Dendritic cell treated with granulocyte-macrophage colony-stimulating factor and Interleukin-4, amounts not matched to agents 40 ng/mL and 50 ng/mL, for 4 days (primary cell): ENCODE data around the gene SGCG.

Experiments
- H3K27ac Mint-ChIP-seq: one replicate; pipeline ENCODE4 v1.8.0; 2022; ENCODE audit warnings: mild to moderate bottlenecking, mixed read lengths
- H3K27me3 Mint-ChIP-seq: one replicate; pipeline ENCODE4 v1.8.0; 2022; ENCODE audit warnings: mild to moderate bottlenecking, mixed read lengths
- H3K36me3 Mint-ChIP-seq: one replicate; pipeline ENCODE4 v1.8.0; 2022; ENCODE audit warnings: low read depth, mixed read lengths
- H3K4me1 Mint-ChIP-seq: one replicate; pipeline ENCODE4 v1.8.0; 2022; ENCODE audit warnings: low read depth, mixed read lengths
- H3K4me3 Mint-ChIP-seq: one replicate; pipeline ENCODE4 v1.8.0; 2022; ENCODE audit warnings: mild to moderate bottlenecking, moderate library complexity, mixed read lengths
- H3K9me3 Mint-ChIP-seq: one replicate; pipeline ENCODE4 v1.8.0; 2022; ENCODE audit warnings: mixed read lengths
- intact Hi-C: fragments of 100-400 bp; cut with micrococcal nuclease; formaldehyde crosslinking; loops from one replicate; pipeline ENCODE4 v1.15.0; 2022

Gene SGCG

GRCh38 chr13:23367907-23368306 lies 187.1 kb downstream of the SGCG start:
- intact Hi-C loops, result no loop called here
- Mint-ChIP-seq H3K36me3 (peaks cover 77% of the 10 kb centered on the region), H3K27me3 (no peaks in the 10 kb centered on the region), H3K9me3 (no peaks in the 10 kb centered on the region), H3K4me3 (no peak overlapping the region), H3K4me1 (peaks cover 21% of the 10 kb centered on the region), H3K27ac (no peak overlapping the region)

- Mint-ChIP-seq H3K27ac (peak overlapping the region; percentile 58), H3K27me3 (peaks cover 2% of the 10 kb centered on the region), H3K36me3 (peaks cover 36% of the 10 kb centered on the region), H3K9me3 (no peaks in the 10 kb centered on the region), H3K4me3 (no peak overlapping the region), H3K4me1 (peaks cover 30% of the 10 kb centered on the region)
- intact Hi-C loops, result loop anchor here (5.0 to 10.0 kb wide), 6 partner anchors 92 to 1932 kb away; partner anchors contain the start of genes MIPEP, NUP58 and SPATA13
Observed at GRCh38 chr13:23372264-23372906, 191.6 kb downstream of the SGCG start.
